ENCODE results near the gene GRK1.

DNA sequence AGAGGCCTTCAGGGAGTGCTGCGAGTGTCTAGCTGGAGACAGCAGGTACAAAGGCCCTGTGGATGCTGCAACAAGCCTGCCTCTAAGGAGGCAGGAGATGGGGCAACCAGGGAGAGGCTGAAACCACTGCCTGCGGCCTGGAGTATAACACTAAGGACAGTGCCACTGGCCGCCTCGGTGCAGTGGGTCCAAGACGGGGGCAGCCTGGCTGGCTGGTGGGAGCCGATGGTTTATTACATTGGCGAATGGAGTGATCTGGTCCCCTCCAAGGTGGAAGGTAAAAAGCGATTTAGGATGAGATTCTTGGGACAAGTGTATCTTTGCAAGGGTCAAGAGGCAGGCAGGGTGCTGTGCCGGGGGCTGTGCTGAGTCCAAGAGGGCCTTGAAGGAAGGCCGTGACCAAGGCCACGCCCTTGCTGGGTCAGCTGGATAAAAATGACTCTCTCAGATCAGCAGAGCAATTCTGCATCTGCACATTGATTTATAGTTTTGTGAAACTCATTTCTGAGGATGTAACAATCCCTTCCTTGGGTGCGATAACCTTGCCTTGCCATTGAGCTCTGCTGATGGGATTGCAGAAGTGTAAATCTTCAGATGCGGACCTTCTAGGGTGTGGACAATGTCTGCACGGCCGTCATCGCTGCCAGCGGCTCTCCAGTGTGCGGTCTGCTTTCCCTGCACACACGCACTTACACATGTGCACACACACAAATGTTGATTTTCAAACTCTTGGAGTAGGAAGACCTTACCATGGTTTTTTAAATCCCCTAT is 98.0 kb downstream of the GRK1 start:
- TF ChIP-seq EZH2 (IDR thresholded peaks at IDR 0.05) (no peak), POLR2AphosphoS5 (IDR thresholded peaks at IDR 0.05; ENCODE audit: borderline replicate concordance, low read depth, low read length) (no peak)

Data from SK-N-MC (cell line).